Iris pigment epithelial cell (primary cell): Measurements from ENCODE around the gene SOD1.
"Not testable (repeated sequence)": the region's sequence is repeated elsewhere in the genome, so short reads cannot be mapped to it uniquely, and the experiment has no call there.

Experiments
- DNase-seq: peaks from one replicate; pipeline ENCODE4 v3.0.0-alpha.2; 2011; ENCODE audit warnings: low read depth

The SOD1 gene

DNA sequence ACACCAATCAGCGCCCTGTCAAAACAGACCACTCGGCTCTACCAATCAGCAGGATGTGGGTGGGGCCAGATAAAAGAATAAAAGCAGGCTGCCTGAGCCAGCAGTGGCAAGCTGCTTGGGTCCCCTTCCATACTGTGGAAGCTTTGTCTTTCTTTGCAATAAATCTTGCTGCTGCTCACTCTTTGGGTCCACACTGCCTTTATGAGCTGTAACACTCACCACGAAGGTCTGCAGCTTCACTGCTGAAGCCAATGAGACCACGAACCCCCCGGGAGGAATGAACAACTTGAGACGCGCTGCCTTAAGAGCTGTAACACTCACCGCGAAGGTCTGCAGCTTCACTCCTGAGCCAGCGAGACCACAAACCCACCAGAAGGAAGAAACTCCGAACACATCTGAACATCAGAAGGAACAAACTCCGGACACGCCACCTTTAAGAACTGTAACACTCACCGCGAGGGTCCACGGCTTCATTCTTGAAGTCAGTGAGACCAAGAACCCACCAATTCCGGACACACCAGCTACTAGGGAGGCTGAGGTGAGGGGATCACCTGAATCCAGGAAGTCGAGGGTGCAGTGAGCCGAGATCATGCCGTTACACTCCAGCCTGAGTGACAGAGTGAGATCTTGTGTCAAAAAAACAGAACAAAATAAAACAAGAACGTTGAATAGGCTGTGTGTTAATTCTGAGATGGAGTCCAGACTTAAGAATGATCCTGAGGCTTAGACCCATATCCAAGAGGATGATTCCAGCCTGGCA is 4.5 kb upstream of the SOD1 start:
- DNase-seq = not testable (repeated sequence)

DNA sequence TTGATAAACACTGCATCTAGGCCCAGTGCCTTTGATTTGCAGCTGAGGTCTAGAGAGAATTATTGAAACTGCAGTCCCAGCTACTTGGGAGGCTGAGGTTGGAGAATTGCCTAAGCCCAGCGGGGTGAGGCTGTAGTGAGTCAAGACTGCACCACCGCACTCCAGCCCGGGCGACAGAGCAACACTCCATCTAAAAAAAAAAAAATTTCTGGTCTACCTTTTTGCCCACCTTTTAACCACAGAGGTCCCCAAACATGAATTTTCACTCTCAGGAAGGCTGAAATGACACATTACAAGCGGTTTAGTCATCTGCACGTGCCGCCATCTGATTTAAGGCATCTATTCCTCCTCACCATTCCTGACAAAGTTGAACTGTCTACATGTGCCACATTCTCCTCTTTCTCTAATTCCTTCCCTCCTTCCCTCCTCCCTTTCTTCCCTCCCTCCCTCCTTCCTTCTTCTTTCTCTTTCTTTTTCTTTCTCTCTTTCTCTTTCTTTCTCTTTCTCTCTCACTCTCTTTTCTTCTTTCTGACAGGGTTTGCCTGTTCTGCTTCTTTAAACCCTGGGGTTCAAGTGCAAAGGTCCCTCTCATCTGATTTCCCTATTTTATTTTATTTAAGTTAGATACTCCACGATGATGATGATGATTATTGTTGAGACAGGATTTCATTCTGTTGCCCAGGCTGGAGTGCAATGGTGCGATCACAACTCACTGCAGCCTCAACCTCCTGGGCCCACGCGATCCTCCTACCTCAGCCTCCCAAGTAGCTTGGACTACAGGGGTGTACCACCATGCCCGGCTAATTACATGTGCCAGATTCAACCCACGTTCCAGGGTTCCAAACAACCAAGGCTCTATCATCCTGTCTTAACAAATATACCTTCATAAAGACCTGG is 3.0 kb upstream of the SOD1 start:
- DNase-seq = peak; percentile 41

DNA sequence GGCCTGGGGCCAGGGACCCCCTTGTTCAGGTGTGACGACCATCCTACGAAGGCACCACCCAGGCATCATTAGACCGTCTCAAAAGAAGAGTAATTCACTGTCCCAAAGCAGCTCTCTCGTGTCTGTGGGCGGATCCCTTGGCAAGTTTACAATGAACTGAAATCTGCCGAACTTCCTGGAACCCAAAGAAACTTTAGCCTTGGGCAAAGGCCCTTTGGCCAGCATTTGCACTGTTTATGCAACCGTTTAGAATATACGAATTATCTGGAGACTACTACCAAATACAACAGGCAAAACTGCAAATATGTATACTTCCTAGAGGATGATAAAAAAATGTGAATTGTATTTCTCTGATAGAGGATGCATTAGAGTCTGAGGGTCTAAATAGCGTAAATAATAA is 1.4 kb upstream of the SOD1 start:
- no peak for DNase-seq

DNA sequence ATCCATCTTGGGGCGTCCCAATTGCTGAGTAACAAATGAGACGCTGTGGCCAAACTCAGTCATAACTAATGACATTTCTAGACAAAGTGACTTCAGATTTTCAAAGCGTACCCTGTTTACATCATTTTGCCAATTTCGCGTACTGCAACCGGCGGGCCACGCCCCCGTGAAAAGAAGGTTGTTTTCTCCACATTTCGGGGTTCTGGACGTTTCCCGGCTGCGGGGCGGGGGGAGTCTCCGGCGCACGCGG is 282 bp upstream of the SOD1 start:
- DNase-seq = no peak

DNA sequence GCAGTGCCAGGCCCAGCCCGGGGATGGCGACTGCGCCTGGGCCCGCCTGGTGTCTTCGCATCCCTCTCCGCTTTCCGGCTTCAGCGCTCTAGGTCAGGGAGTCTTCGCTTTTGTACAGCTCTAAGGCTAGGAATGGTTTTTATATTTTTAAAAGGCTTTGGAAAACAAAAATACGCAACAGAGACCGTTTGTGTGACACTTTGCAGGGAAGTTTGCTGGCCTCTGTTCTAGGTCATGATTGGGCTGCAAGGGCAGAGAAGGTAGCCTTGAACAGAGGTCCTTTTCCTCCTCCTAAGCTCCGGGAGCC is 719 bp downstream of the SOD1 start:
- DNase-seq = peak; percentile 30

DNA sequence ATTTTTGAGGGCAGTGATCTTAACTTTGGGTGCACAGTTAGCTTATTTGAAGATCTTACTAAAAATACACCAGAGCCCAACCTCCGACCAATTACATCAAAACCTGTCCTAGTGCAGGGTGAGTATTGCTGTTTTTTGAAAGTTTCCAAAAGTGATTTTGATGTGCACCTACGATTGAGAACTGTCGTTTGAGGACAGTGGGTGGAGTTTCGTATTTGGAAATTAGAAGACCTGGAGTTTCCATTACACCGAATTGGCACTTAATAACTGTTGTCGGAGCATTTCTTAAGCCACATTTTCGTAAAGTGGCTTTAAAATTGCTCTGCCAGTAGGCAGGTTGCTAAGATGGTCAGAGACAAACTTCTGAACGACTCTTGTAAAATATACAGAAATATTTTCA is 1.1 kb downstream of the SOD1 start:
- no peak for DNase-seq

DNA sequence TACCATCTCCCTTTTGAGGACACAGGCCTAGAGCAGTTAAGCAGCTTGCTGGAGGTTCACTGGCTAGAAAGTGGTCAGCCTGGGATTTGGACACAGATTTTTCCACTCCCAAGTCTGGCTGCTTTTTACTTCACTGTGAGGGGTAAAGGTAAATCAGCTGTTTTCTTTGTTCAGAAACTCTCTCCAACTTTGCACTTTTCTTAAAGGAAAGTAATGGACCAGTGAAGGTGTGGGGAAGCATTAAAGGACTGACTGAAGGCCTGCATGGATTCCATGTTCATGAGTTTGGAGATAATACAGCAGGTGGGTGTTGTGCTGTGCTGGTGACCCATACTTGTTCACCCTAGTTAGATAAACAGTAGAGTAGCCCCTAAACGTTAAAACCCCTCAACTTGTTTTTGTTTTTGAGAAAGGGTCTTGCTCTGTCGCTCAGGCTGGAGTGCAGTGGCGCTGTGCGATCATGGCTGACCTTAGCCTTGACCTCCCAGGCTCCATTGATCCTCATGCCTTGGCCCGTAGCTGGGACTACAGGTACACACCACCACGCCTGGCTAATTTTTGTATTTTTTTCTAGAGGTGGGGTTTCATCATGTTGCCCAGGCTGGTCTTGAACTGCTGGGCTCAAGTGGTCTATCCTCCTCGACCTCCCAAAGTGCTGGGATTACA is 4.2 kb downstream of the SOD1 start:
- no peak for DNase-seq

DNA sequence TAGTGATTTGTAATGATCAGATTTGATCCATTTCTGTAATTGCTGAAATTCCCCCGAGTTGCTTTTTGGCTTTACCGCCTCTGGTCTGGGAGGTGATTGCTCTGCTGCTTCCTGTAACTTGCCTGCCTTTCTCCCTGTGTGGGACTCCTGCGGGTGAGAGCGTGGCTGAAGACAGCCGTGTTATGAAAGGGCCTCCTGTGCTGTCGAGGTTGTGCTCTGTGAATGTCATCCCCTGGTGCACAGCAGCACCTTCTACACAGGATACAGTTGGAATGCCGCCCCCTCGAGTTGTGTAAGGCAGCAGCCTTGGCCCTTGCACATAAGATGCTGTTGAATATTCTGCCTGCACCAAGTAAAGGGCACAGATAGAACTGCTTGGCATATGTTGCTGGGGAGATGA is 5.9 kb downstream of the SOD1 start:
- DNase-seq = peak; percentile 47

DNA sequence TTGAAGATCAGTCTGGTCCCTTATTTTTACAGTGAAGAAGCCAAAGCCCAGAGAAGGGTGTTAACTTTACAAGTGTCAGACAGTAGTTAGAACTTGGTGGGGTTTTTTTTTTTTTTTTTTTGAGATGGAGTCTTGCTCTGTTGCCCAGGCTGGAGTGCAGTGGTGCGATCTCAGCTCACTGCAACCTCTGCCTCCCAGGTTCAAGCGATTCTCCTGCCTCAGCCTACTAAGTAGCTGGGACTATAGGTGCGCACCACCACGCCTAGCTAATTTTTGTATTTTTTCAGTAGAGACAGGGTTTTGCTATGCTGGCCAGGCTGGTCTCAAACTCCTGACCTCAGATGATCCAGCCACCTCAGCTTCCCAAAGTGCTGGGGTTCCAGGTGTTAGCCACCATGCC is 6.4 kb downstream of the SOD1 start:
- DNase-seq = not testable (repeated sequence)

DNA sequence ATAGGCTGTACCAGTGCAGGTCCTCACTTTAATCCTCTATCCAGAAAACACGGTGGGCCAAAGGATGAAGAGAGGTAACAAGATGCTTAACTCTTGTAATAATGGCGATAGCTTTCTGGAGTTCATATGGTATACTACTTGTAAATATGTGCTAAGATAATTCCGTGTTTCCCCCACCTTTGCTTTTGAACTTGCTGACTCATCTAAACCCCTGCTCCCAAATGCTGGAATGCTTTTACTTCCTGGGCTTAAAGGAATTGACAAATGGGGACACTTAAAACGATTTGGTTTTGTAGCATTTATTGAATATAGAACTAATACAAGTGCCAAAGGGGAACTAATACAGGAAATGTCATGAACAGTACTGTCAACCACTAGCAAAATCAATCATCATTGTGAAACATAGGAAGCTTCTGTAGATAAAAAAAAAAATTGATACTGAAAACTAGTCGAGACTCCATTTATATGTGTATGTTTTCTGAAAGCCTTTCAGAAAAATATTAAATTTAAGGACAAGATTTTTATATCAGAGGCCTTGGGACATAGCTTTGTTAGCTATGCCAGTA is 7.0 kb downstream of the SOD1 start:
- no peak for DNase-seq

DNA sequence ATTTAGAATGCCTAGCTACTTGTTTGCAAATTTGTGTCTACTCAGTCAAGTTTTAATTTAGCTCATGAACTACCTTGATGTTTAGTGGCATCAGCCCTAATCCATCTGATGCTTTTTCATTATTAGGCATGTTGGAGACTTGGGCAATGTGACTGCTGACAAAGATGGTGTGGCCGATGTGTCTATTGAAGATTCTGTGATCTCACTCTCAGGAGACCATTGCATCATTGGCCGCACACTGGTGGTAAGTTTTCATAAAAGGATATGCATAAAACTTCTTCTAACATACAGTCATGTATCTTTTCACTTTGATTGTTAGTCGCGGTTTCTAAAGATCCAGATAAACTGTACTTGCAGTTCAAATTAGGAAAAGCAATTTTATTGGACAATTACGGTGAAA is 7.6 kb downstream of the SOD1 start:
- DNase-seq = no peak

DNA sequence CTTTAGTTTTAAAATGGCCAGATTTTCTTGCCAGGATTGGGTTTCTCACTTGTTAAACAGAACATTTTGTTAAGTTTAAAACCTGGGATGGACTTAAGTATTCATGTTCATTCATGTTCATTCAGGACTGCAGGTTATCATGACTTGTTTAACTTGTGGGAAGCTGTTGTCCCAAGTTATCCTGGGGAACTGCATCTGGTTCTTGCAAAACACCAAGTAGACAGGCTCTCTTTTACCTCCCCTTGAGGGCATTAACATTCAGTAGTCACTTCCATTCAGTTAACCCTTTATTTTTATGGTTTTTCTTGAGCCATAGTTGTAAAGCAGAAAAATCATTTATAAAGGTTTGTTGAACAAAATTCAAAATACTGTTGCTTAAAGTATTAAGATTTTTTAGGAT is 8.1 kb downstream of the SOD1 start:
- no peak for DNase-seq

DNA sequence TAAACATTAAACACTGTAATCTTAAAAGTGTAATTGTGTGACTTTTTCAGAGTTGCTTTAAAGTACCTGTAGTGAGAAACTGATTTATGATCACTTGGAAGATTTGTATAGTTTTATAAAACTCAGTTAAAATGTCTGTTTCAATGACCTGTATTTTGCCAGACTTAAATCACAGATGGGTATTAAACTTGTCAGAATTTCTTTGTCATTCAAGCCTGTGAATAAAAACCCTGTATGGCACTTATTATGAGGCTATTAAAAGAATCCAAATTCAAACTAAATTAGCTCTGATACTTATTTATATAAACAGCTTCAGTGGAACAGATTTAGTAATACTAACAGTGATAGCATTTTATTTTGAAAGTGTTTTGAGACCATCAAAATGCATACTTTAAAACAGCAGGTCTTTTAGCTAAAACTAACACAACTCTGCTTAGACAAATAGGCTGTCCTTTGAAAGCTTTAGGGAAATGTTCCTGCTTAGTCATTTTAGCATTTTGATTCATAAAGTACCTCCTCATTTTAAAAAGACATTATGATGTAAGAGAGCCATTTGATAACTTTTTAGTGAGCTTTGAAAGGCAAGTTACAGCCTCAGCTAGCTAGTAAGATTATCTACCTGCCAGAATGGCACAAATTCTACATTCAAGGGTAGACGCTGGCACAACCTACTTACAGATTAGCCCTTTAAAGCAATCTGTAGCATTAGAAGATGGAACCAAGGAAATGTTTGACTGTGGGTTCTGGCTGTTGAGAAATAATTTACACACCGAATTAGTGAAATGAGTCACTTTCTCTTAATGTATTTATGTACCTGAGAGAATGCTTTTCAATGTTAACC is 9.4 kb downstream of the SOD1 start:
- no peak for DNase-seq

DNA sequence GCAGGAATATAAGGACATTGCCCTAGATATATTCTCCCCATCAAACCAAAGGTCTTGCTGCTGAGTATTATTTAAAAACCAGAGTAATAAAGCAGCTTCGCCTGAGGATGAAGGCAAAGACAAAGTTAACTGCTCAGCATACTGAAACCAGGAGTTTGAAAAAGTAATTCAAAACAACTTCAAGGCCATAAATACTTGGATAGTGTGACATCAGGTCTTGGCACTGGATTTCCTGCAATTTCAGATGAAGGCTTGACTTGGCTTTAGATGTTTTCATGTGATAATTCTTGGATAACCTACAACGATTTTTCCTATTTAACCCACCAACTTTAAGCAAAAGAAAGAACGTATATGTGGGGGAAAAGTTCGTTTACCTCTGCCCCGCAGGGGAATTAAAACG is 10.6 kb downstream of the SOD1 start:
- DNase-seq = peak; percentile 69

DNA sequence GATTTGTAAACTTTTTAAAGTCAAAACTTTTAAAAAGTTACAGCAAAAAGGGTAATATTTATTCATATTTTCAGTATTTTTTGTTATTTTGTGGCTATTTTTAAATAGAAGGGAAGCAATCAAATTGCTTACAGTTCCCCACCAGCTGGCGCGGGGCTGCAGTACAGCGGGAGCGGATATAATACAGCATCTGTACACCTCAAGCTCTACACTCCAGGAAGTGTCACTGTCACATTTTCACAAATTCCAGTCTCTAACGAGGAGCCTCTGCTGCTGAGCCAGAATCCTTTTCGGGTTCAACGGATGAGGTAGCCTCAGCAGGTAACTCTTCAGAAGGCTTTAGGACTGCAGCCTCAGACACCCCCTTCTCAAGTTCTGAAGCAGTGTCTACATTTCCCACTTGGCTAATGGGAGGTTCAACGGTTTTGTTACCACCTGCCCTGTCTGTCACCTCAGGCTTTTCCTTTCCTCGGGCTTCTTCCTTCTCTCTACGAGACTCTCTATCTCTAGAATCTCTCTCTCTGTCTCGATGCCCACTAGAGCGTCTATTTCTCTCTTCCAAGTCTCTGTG is 11.7 kb downstream of the SOD1 start:
- DNase-seq = no peak

DNA sequence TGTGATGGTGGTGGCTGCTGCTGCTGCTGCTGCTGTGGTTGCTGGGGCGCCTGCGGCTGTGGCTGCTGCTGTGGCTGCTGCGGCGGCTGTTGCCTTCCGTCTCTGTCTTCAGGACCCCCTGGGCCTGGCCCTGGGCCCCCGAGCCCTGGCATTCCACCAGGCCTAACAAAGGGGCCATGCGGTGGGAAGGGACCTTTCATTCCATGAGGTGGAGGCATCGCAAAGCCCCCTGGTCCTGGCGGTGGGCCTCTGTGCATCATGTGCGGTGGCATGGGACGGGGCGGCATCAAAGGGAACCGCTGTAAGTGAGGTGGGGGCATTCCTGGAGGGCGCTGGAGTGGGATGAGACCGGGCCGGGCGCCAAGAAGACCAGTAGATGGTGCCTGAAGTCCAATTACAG is 12.4 kb downstream of the SOD1 start:
- DNase-seq = no peak

DNA sequence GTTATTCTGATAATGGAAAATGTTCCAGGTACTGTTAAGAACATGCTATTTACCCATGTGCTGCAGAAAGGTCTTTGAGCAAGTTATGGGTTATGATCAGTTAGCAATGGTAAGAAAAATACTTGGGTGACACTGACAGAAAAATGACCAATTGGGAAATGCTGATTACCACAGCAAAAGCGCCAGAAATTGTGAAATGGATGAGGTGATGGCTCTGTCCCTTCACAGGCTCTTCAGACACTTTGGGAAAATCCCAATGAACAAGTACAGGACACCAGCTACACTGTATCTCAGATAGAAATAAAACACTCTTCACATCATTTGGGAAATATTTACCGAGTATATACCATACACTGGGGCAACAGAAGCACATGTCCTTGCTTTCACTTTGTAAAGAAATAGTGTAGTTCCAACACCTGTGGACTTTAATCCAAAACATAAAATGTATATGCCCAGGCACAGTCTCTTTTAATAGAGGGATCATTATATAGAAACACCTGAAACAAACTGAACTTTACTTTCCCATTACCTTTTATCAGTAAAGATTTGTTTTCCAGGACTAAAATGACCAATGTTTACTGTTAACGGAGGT is 13.9 kb downstream of the SOD1 start:
- DNase-seq = no peak

DNA sequence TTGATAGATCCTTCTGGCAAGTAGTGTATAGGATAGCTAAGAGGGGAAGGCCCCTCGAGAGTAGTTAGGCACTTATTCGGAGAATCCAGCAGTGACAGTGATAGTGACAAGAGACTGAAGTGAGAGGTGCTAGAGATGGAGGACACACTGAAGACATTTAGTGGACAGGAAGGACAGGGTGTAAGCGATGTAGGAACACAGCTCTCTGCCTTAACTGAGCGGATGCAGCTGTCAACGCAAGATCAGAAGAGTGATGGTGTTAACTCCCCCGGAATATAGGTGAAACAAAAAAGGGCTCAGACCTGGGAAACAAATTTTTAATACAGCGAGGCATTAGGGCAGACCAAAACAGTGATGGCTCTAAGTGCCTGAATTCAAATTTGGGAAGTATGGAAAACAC is 15.8 kb downstream of the SOD1 start:
- no peak for DNase-seq

DNA sequence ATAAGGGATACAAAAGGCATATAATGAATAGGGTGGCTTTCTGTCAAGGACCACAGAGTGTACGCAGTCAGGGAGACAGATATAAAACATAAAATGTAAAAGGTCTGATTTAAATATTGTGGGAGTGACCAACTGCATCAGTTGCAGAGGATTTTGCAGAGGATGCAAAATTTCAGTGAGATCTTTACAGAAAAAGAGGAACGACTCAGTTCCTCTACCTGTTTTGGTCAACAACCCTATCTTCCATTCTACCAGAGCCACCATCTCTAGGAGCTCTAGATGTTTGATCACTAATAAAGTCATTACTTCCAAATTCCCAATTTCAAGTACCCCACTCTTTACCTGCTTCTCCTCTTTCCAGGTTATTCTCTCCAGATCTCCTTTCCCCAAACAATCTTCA is 16.5 kb downstream of the SOD1 start:
- DNase-seq = no peak

DNA sequence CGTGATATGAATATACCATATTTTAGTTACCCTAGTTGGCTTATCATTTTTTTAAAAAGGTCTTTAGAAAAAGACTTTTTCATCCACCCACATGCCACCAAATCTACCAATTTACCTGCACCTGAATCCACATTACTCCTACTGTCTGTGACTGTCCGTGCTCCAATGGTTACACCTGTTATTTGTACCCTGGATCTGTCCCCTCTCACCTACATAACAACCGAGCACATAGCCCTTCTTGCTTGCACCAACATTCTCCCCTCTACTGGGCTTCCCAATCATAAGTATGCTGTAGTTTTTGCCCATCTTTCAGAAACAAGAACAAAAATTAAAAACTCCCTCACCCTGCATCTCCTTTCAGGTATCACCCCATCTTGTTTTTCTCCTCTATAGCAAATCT is 17.6 kb downstream of the SOD1 start:
- DNase-seq = no peak

DNA sequence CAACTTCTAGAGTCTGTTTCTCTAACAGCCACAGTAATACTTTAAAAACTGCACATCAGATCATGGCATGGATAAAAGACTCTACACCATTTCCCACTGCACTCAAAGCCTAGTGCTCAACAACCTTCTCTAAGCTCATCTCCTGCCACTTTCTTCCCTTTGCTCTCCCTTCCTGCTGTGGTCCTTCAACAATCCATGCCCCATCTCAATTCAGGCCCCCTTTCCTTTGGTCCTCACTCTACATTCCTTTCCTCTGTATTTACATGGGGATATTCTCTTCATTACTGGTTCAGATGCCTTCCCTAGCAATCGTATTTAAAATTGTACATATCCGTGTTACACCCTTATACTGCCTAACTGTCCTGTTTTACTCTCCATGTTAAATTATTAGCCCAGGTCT is 19.0 kb downstream of the SOD1 start:
- no peak for DNase-seq
